RWPE1 (cell line): ENCODE results near the gene SBK2.
A peak's percentile ranks its signal among the peaks of the same experiment; 100 is the strongest.
"Not testable (repeated sequence)": the region's sequence is repeated elsewhere in the genome, so short reads cannot be mapped to it uniquely, and the experiment has no call there.

ENCODE experiments used
- CTCF ChIA-PET: fragments of 350-600 bp; sonication (Branson Sonifier 250); formaldehyde crosslinking; extraction: SDS; loops from one replicate; lab custom pipeline; 2021; lab: Yijun Ruan, JAX
- POLR2A ChIA-PET: fragments of 400-600 bp; formaldehyde crosslinking; extraction: SDS; loops from one replicate; lab custom pipeline; 2020; ENCODE audit warnings: antibody characterized with exemption; ENCODE audit not compliant: low non-redundant PET; lab: Yijun Ruan, JAX
- DNase-seq: peaks from one replicate; pipeline ENCODE4 v3.0.0; 2012; ENCODE audit warnings: low spot score
- H3K27ac ChIP-seq: fragments of 450-650 bp; 2 replicates; pipeline ENCODE4 v1.5.1; 2017
- CTCF ChIP-seq: fragments of 450-650 bp; conservative IDR thresholded peaks from 2 replicates; pipeline ENCODE4 v1.5.1; 2017; ENCODE audit warnings: low read depth, mild to moderate bottlenecking

SBK2 gene

GRCh38 chr19:55503157-55503501 lies 33.8 kb downstream of the SBK2 start:
- CTCF ChIA-PET, result interaction anchor here (0.7 to 2.3 kb wide), 4 partner anchors 9 to 36 kb away, joined by 3 to 43 read pairs (median 8); no protein-coding TSS in a partner anchor
- no peak for DNase-seq
- POLR2A ChIA-PET, result no interaction called here
- no peak for TF ChIP-seq CTCF
- peak overlapping the region; percentile 57 for H3K27ac ChIP-seq

- ChIA-PET CTCF (interaction anchor here (1.4 kb wide), 1 partner anchor 34 kb away, joined by 7 read pairs; no protein-coding TSS in a partner anchor), POLR2A (no interaction called here)
- no peak for TF ChIP-seq CTCF
- DNase-seq, result no peak
- no peak overlapping the region for H3K27ac ChIP-seq
These were observed 34.6 kb downstream of the SBK2 start for GRCh38 chr19:55502197-55502952.

DNA sequence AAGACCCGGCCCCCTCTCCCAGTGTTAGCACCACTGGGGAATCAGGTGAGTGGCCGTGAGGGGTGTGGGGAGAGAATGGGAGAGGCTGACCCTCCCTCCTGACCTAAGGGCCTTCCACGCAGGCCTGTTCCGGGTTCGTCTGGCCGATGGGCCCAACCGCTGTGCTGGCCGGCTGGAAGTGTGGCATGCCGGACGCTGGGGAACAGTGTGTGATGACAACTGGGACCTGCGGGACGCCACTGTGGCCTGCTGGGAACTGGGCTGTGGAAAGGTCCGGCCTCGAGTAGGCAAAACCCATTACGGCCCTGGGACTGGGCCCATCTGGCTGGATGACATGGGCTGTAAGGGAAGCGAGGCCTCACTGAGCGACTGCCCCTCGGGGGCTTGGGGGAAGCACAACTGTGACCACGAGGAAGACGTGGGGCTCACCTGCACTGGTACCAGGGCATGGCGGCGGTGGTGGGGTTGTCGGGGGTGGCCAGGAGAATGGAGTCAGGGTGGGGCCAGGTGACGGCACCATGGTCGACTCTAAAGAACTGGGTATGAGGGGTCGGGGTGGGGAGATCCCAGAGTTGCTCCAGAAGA lies 36.5 kb downstream of the SBK2 start:
- TF ChIP-seq CTCF, result no peak
- POLR2A ChIA-PET, result no interaction called here
- no peak overlapping the region for H3K27ac ChIP-seq
- DNase-seq, result no peak
- CTCF ChIA-PET, result interaction anchor here (0.8 to 1.4 kb wide), 2 partner anchors 33 to 359 kb away, joined by 4 to 7 read pairs; no protein-coding TSS in a partner anchor

GRCh38 chr19:55498246-55498840 lies 38.6 kb downstream of the SBK2 start:
- ChIA-PET CTCF (interaction anchor here (1.1 to 1.7 kb wide), 2 partner anchors 31 to 155 kb away, joined by 3 to 8 read pairs; no protein-coding TSS in a partner anchor), POLR2A (no interaction called here)
- no peak overlapping the region for H3K27ac ChIP-seq
- TF ChIP-seq CTCF, result no peak
- no peak for DNase-seq

DNA sequence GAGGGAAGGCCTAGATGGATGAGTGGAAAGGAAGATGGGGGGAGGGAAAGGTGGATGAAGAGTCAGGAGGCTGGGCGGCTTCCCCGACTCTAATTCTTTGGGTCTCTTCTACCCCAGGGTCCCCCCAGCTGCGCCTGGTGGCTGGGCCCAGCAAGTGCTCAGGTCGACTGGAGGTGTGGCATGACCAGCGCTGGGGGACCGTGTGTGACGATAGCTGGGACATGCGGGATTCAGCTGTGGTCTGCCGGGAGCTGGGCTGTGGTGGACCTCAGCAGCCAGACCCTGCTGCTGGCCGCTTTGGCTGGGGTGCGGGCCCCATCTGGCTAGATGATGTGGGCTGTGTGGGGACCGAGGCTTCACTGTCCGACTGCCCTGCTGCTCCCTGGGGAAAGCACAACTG lies 39.2 kb downstream of the SBK2 start:
- DNase-seq, result no peak
- CTCF ChIA-PET, result interaction anchor here (1.7 kb wide), 1 partner anchor 30 kb away, joined by 8 read pairs; no protein-coding TSS in a partner anchor
- no peak overlapping the region for H3K27ac ChIP-seq
- POLR2A ChIA-PET, result no interaction called here
- no peak for TF ChIP-seq CTCF

DNA sequence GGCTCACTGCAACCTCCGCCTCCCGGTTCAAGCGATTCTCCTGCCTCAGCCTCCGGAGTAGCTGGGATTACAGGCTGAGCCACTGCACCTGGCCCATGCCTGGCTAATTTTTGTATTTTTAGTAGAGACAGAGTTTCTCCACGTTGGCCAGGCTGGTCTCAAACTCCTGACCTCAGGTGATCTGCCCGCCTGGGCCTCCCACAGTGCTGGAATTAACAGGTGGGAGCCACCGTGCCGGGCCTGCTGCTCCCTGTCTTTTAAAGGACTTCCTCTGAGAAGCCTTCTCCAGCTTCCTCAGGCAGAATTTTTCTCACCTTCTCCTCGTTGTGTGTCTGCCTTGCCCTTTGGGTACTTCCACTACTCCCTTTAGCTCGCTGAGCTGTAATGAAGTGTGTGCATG lies 40.1 kb downstream of the SBK2 start:
- H3K27ac ChIP-seq, POLR2A ChIA-PET, DNase-seq, CTCF ChIA-PET: not testable (repeated sequence)
